ENCODE measurements around the gene PIEZO1. TPM values are rescaled to one million over a fixed set of nuclear protein-coding genes. Genes with fewer than 3 reads are reported as not detected.

Gene PIEZO1
- total RNA-seq, 1 donor from 2014 or later: 17.8 TPM

- Mint-ChIP-seq H3K4me3 (no peak overlapping the region), H3K4me1 (no peaks in the 10 kb centered on the region), H3K27me3 (ENCODE audit: low read depth) (peaks cover 38% of the 10 kb centered on the region), H3K36me3 (ENCODE audit: low read depth) (no peaks in the 10 kb centered on the region), H3K27ac (ENCODE audit: unreplicated experiment) (no peak overlapping the region), H3K9me3 (no peaks in the 10 kb centered on the region)
- TF ChIP-seq CTCF (conservative IDR thresholded peaks at IDR 0.05): no peak
- no peak for DNase-seq (ENCODE audit: low read depth, low spot score)
These were observed 93.0 kb downstream of the PIEZO1 start for GRCh38 chr16:88691924-88692560.

- no peak overlapping the region for H3K4me3 Mint-ChIP-seq
- no peak overlapping the region for H3K27ac Mint-ChIP-seq (ENCODE audit: unreplicated experiment)
- no peaks in the 10 kb centered on the region for H3K4me1 Mint-ChIP-seq
- H3K9me3 Mint-ChIP-seq: no peaks in the 10 kb centered on the region
- peaks cover 43% of the 10 kb centered on the region for H3K27me3 Mint-ChIP-seq (ENCODE audit: low read depth)
- no peaks in the 10 kb centered on the region for H3K36me3 Mint-ChIP-seq (ENCODE audit: low read depth)
- TF ChIP-seq CTCF (conservative IDR thresholded peaks at IDR 0.05): no peak
- DNase-seq (ENCODE audit: low read depth, low spot score): no peak
These were observed 93.7 kb downstream of the PIEZO1 start for GRCh38 chr16:88691129-88691813.

- Mint-ChIP-seq H3K27ac (ENCODE audit: unreplicated experiment) (peak overlapping the region; percentile 37), H3K4me1 (no peaks in the 10 kb centered on the region), H3K4me3 (no peak overlapping the region), H3K27me3 (ENCODE audit: low read depth) (peaks cover 48% of the 10 kb centered on the region), H3K36me3 (ENCODE audit: low read depth) (no peaks in the 10 kb centered on the region), H3K9me3 (no peaks in the 10 kb centered on the region)
- no peak for TF ChIP-seq CTCF (conservative IDR thresholded peaks at IDR 0.05)
- DNase-seq (ENCODE audit: low read depth, low spot score): no peak
These were observed 94.5 kb downstream of the PIEZO1 start for GRCh38 chr16:88690341-88691128.

GRCh38 chr16:88688013-88688778, 96.8 kb downstream of the PIEZO1 start:
- DNase-seq (ENCODE audit: low read depth, low spot score): no peak
- Mint-ChIP-seq H3K4me3 (no peak overlapping the region), H3K27me3 (ENCODE audit: low read depth) (peaks cover 69% of the 10 kb centered on the region), H3K9me3 (no peaks in the 10 kb centered on the region), H3K4me1 (no peaks in the 10 kb centered on the region), H3K27ac (ENCODE audit: unreplicated experiment) (no peak overlapping the region), H3K36me3 (ENCODE audit: low read depth) (no peaks in the 10 kb centered on the region)
- TF ChIP-seq CTCF (conservative IDR thresholded peaks at IDR 0.05): no peak

- no peaks in the 10 kb centered on the region for H3K9me3 Mint-ChIP-seq
- peaks cover 72% of the 10 kb centered on the region for H3K27me3 Mint-ChIP-seq (ENCODE audit: low read depth)
- no peaks in the 10 kb centered on the region for H3K36me3 Mint-ChIP-seq (ENCODE audit: low read depth)
- no peak for TF ChIP-seq CTCF (conservative IDR thresholded peaks at IDR 0.05)
- H3K4me1 Mint-ChIP-seq: no peaks in the 10 kb centered on the region
- H3K27ac Mint-ChIP-seq (ENCODE audit: unreplicated experiment): no peak overlapping the region
- no peak overlapping the region for H3K4me3 Mint-ChIP-seq
- DNase-seq (ENCODE audit: low read depth, low spot score): no peak
These were observed 97.4 kb downstream of the PIEZO1 start for GRCh38 chr16:88687676-88688012.

Data from neural crest cell (in vitro differentiated cells).